MM.1S (cell line): ENCODE results near the gene FBXO46.
"Not testable (repeated sequence)": the region's sequence is repeated elsewhere in the genome, so short reads cannot be mapped to it uniquely, and the experiment has no call there.

Source experiments
- EZH2 ChIP-seq: fragments of 300-600 bp; sonication (generic); optimal IDR thresholded peaks from 2 replicates; pipeline ENCODE3; 2017; ENCODE audit warnings: low read depth, mild to moderate bottlenecking, antibody characterized with exemption, low read length, mixed read lengths
- EZH2phosphoT487 ChIP-seq: fragments of 300-600 bp; sonication (generic); IDR thresholded peaks from 2 replicates; pipeline ENCODE4 v1.6.1; 2018; ENCODE audit warnings: antibody characterized with exemption, low read length
- TF ChIP-seq, protein P1 (sequence below): fragments of 300-600 bp; sonication (generic); IDR thresholded peaks from 2 replicates; pipeline ENCODE4 v1.5.1; 2016; ENCODE audit warnings: antibody characterized with exemption, low read length, mixed read lengths

DNA sequence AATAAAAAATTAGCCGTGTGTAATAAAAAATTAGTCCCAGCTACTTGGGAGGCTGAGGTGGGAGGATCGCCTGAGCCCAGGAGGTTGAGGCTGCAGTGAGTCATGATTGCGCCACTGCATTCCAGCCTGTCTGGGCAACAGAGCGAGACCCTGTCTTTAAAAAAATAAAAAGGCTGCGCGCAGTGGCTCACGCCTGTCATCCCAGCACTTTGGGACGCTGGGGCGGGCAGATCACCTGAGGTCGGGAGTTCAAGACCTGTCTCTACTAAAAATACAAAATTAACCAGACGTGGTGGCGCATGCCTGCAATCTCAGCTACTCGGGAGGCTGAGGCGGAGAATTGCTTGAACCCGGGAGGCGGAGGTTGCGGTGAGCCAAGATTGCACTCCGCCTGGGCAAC lies 2.0 kb downstream of the FBXO46 start:
- TF ChIP-seq, protein P1, sequence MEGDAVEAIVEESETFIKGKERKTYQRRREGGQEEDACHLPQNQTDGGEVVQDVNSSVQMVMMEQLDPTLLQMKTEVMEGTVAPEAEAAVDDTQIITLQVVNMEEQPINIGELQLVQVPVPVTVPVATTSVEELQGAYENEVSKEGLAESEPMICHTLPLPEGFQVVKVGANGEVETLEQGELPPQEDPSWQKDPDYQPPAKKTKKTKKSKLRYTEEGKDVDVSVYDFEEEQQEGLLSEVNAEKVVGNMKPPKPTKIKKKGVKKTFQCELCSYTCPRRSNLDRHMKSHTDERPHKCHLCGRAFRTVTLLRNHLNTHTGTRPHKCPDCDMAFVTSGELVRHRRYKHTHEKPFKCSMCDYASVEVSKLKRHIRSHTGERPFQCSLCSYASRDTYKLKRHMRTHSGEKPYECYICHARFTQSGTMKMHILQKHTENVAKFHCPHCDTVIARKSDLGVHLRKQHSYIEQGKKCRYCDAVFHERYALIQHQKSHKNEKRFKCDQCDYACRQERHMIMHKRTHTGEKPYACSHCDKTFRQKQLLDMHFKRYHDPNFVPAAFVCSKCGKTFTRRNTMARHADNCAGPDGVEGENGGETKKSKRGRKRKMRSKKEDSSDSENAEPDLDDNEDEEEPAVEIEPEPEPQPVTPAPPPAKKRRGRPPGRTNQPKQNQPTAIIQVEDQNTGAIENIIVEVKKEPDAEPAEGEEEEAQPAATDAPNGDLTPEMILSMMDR = not testable (repeated sequence)
- TF ChIP-seq EZH2phosphoT487, EZH2: not testable (repeated sequence)
